Neuron (in vitro differentiated cells): Measurements from ENCODE around the gene TMEM178B.

Experiments
- H2AFZ ChIP-seq: one replicate; pipeline ENCODE4 v1.6.1; 2013; ENCODE audit warnings: low read depth, mild to moderate bottlenecking, inconsistent platforms, low read length, moderate library complexity
- H3K27me3 ChIP-seq: one replicate; pipeline ENCODE4 v1.6.1; 2013; ENCODE audit warnings: low read length; ENCODE audit not compliant: insufficient read depth
- H3K36me3 ChIP-seq: one replicate; pipeline ENCODE4 v1.6.1; 2013; ENCODE audit warnings: low read length; ENCODE audit not compliant: insufficient read depth
- H3K4me1 ChIP-seq: one replicate; pipeline ENCODE4 v1.6.1; 2013; ENCODE audit warnings: low read length; ENCODE audit not compliant: insufficient read depth
- H3K4me3 ChIP-seq: 2 replicates; pipeline ENCODE4 v1.5.1; 2013; ENCODE audit warnings: mild to moderate bottlenecking, low read length, moderate library complexity
- H3K9me3 ChIP-seq: one replicate; pipeline ENCODE4 v1.6.1; 2013; ENCODE audit warnings: low read length

Gene TMEM178B

DNA sequence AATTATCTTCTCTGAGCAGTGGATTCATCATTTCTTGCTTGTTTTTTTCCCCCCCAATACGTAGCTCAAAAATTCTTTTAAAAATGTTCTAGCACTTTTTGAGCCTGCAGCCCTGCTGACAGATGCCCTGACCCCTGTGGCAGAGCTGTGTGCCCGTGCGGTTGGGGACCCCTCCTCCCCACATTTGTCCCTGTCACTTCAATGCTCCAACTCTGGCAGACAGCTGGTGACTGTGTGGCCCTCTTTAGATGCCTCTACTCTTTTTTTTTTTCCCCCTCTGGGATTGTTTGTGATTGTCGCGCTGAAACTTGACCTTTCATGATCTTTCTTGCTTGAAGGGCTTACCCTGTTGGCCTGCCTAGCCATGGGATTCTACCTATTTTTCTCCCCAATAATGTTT, 214.1 kb downstream of the TMEM178B start:
- no peak overlapping the region for H2AFZ ChIP-seq
- peaks cover 13% of the 10 kb centered on the region for H3K4me1 ChIP-seq
- H3K27me3 ChIP-seq: no peaks in the 10 kb centered on the region
- H3K9me3 ChIP-seq: no peaks in the 10 kb centered on the region
- no peak overlapping the region for H3K4me3 ChIP-seq
- no peaks in the 10 kb centered on the region for H3K36me3 ChIP-seq

GRCh38 chr7:141288626-141289025, 214.8 kb downstream of the TMEM178B start:
- Histone ChIP-seq H3K36me3 (no peaks in the 10 kb centered on the region), H3K4me3 (no peak overlapping the region), H2AFZ (no peak overlapping the region), H3K4me1 (peaks cover 13% of the 10 kb centered on the region), H3K9me3 (no peaks in the 10 kb centered on the region), H3K27me3 (no peaks in the 10 kb centered on the region)

DNA sequence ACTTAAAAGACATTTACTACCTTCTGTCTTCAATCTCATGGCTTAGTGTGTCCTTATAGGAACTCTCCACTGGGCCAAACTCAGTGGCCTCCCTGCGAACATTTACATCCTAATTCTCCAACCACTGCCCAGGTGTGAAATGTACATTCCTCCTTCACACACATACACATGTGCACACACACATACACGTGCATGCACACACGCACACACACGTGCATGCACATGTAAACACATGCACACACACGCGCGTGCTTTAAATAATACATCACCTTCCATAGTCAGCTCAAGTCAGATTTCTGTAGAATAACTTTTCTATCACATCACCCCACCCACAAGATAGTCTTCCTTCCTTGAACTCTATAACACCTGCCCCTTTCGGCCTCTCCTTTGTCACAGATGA, 216.5 kb downstream of the TMEM178B start:
- Histone ChIP-seq H2AFZ (no peak overlapping the region), H3K4me1 (peaks cover 18% of the 10 kb centered on the region), H3K9me3 (no peaks in the 10 kb centered on the region), H3K36me3 (no peaks in the 10 kb centered on the region), H3K4me3 (no peak overlapping the region), H3K27me3 (no peaks in the 10 kb centered on the region)

- H3K4me3 ChIP-seq: no peak overlapping the region
- H2AFZ ChIP-seq: no peak overlapping the region
- H3K9me3 ChIP-seq: no peaks in the 10 kb centered on the region
- H3K27me3 ChIP-seq: no peaks in the 10 kb centered on the region
- H3K4me1 ChIP-seq: peaks cover 18% of the 10 kb centered on the region
- no peaks in the 10 kb centered on the region for H3K36me3 ChIP-seq
These were observed 217.1 kb downstream of the TMEM178B start for GRCh38 chr7:141290973-141291372.

GRCh38 chr7:141291541-141291940, 217.7 kb downstream of the TMEM178B start:
- H3K4me3 ChIP-seq: no peak overlapping the region
- H2AFZ ChIP-seq: no peak overlapping the region
- H3K36me3 ChIP-seq: no peaks in the 10 kb centered on the region
- H3K27me3 ChIP-seq: no peaks in the 10 kb centered on the region
- no peaks in the 10 kb centered on the region for H3K9me3 ChIP-seq
- H3K4me1 ChIP-seq: peaks cover 18% of the 10 kb centered on the region

- Histone ChIP-seq H3K9me3 (peaks cover 1% of the 10 kb centered on the region), H3K36me3 (no peaks in the 10 kb centered on the region), H3K4me3 (no peak overlapping the region), H2AFZ (no peak overlapping the region), H3K4me1 (peaks cover 5% of the 10 kb centered on the region), H3K27me3 (no peaks in the 10 kb centered on the region)
These were observed 220.4 kb downstream of the TMEM178B start for GRCh38 chr7:141294143-141294829.

DNA sequence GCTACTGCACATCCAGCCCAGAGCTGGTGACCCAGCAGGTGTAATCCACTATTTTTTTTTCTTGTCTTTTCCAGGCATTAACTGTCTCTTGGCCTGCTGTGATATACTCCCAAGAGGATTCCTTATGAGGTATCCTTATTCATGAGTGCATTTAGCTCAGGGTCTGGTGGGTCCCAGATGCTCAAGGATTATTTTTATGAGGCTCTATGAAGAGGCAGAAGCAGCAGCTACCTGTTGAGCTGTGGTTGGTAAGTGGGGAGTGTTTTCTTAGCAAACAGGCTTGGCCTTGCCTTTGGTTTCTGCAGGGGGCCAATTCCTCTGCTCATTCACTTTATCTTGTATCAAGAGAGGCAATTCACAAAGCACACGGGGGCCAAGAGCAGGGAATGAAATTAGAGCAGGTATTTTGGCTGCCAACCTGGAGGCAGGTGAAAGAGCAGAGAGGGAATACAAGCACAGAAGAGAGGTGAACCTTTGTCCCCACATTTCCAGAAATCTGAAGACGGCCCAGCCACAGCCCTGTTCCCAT, 221.6 kb downstream of the TMEM178B start:
- H3K36me3 ChIP-seq: no peaks in the 10 kb centered on the region
- no peak overlapping the region for H3K4me3 ChIP-seq
- no peak overlapping the region for H2AFZ ChIP-seq
- H3K9me3 ChIP-seq: peaks cover 1% of the 10 kb centered on the region
- H3K4me1 ChIP-seq: peaks cover 5% of the 10 kb centered on the region
- H3K27me3 ChIP-seq: no peaks in the 10 kb centered on the region

DNA sequence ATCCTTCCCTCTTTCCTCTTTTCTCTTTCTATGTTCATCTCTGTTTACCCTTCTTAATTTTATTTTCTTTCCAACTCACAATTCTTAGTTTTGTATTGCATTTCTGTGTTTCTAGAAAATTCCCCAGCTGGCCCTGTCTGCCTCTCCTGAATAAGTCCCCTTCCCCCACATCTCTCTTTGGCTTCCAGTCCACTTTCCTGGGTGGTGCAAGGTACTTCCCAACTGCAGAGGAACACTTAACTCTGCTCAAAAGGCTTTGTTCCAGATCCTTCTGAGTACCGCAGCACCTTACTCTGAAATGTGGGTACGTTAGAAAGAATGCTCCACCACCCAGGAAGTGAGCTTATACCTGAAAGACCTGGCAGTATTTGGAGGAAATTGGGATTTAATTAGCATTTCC, 227.0 kb downstream of the TMEM178B start:
- Histone ChIP-seq H3K27me3 (no peaks in the 10 kb centered on the region), H3K4me3 (no peak overlapping the region), H2AFZ (no peak overlapping the region), H3K9me3 (peaks cover 1% of the 10 kb centered on the region), H3K4me1 (no peaks in the 10 kb centered on the region), H3K36me3 (no peaks in the 10 kb centered on the region)

DNA sequence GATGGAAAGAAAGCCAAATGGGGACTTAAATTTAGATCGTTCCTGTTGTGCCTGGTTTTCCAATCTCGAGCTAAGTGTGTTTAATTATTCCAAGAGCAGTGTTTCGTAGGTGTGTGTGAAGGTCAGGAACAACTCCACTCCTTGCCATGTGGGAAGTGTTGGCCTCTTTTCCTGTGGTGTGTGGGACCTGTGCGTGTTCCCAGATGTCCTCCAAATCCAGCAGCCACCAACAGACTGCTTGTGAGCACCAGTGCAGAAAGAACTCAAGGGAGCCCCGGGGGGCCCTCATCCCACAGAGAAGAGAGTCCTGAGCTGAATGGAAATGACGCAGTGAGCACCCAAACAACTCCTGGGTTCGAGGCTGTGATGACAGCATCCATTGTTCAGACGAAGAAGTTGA, 227.7 kb downstream of the TMEM178B start:
- H2AFZ ChIP-seq: no peak overlapping the region
- peaks cover 1% of the 10 kb centered on the region for H3K9me3 ChIP-seq
- peaks cover 4% of the 10 kb centered on the region for H3K4me1 ChIP-seq
- H3K36me3 ChIP-seq: no peaks in the 10 kb centered on the region
- no peak overlapping the region for H3K4me3 ChIP-seq
- no peaks in the 10 kb centered on the region for H3K27me3 ChIP-seq

GRCh38 chr7:141302617-141303016, 228.8 kb downstream of the TMEM178B start:
- Histone ChIP-seq H3K27me3 (no peaks in the 10 kb centered on the region), H3K4me1 (peaks cover 4% of the 10 kb centered on the region), H2AFZ (no peak overlapping the region), H3K36me3 (no peaks in the 10 kb centered on the region), H3K4me3 (no peak overlapping the region), H3K9me3 (peaks cover 1% of the 10 kb centered on the region)

- Histone ChIP-seq H3K9me3 (no peaks in the 10 kb centered on the region), H3K4me1 (peaks cover 4% of the 10 kb centered on the region), H3K4me3 (no peak overlapping the region)
These were observed 230.4 kb downstream of the TMEM178B start for GRCh38 chr7:141304291-141304690.

DNA sequence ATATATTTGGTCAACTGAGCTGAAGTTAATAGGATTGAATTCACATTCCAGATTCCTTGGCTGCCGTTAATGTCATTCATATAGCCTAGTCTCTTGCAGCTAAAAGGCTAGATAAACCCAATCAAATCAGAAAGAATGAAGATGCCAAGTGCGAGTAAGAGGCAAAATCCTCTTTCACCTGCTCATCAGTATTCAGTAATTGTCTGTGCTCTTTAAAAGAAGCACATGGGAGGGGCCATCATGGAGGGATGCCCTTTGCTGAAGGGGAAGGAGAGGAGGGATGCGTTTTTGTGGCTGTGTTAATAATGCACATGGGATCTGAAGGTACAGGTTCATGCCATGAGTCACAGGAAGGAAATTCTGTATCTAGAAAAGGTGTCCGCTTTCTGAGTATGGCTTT, 232.2 kb downstream of the TMEM178B start:
- no peaks in the 10 kb centered on the region for H3K9me3 ChIP-seq
- H2AFZ ChIP-seq: no peak overlapping the region
- H3K36me3 ChIP-seq: no peaks in the 10 kb centered on the region
- H3K4me1 ChIP-seq: peaks cover 4% of the 10 kb centered on the region
- no peaks in the 10 kb centered on the region for H3K27me3 ChIP-seq
- H3K4me3 ChIP-seq: no peak overlapping the region

More at GRCh38 chr7:141304291-141304690, 230.4 kb downstream of the TMEM178B start:
- H3K27me3 ChIP-seq: no peaks in the 10 kb centered on the region
- no peaks in the 10 kb centered on the region for H3K36me3 ChIP-seq
- no peak overlapping the region for H2AFZ ChIP-seq

GRCh38 chr7:141312395-141312794, 238.5 kb downstream of the TMEM178B start:
- H3K4me1 ChIP-seq: no peaks in the 10 kb centered on the region
- H3K4me3 ChIP-seq: no peak overlapping the region
- H3K9me3 ChIP-seq: no peaks in the 10 kb centered on the region
- no peaks in the 10 kb centered on the region for H3K27me3 ChIP-seq
- no peaks in the 10 kb centered on the region for H3K36me3 ChIP-seq
- H2AFZ ChIP-seq: no peak overlapping the region
